SK-N-SH treated with all-trans-retinoic acid at 6 μM for 48 hours (cell line): ENCODE data around the gene STYXL1.

Experiments
- BACH2 ChIP-seq: fragments of 250-450 bp; sonication (Bioruptor Pico); IDR thresholded peaks from 2 replicates; pipeline ENCODE4 v1.9.0; 2021; ENCODE audit warnings: mild to moderate bottlenecking, borderline replicate concordance
- ESRRG ChIP-seq: fragments of 250-450 bp; sonication (Bioruptor Pico); IDR thresholded peaks from 2 replicates; pipeline ENCODE4 v1.6.1; 2021; ENCODE audit warnings: mild to moderate bottlenecking
- OSR1 ChIP-seq: fragments of 250-450 bp; sonication (Bioruptor Pico); IDR thresholded peaks from 2 replicates; pipeline ENCODE4 v1.8.0; 2022; ENCODE audit warnings: moderate library complexity, mild to moderate bottlenecking, inconsistent platforms
- RARB ChIP-seq: fragments of 250-450 bp; sonication (Bioruptor Pico); IDR thresholded peaks from 2 replicates; pipeline ENCODE4 v1.8.0; 2021; ENCODE audit warnings: mild to moderate bottlenecking, moderate library complexity
- ZFP3 ChIP-seq: fragments of 250-450 bp; sonication (Bioruptor Pico); IDR thresholded peaks from 2 replicates; pipeline ENCODE4 v1.5.0; 2020; ENCODE audit warnings: mild to moderate bottlenecking, moderate library complexity
- ZFP30 ChIP-seq: fragments of 450-650 bp; formaldehyde crosslinking; IDR thresholded peaks from 2 replicates; pipeline ENCODE4 v1.5.0; 2022; ENCODE audit warnings: mild to moderate bottlenecking, moderate library complexity
- TF ChIP-seq, protein P1 (sequence below): fragments of 250-450 bp; sonication (Bioruptor Pico); IDR thresholded peaks from 2 replicates; pipeline ENCODE4 v1.5.1; 2020; ENCODE audit warnings: low read depth, mild to moderate bottlenecking, moderate library complexity

DNA sequence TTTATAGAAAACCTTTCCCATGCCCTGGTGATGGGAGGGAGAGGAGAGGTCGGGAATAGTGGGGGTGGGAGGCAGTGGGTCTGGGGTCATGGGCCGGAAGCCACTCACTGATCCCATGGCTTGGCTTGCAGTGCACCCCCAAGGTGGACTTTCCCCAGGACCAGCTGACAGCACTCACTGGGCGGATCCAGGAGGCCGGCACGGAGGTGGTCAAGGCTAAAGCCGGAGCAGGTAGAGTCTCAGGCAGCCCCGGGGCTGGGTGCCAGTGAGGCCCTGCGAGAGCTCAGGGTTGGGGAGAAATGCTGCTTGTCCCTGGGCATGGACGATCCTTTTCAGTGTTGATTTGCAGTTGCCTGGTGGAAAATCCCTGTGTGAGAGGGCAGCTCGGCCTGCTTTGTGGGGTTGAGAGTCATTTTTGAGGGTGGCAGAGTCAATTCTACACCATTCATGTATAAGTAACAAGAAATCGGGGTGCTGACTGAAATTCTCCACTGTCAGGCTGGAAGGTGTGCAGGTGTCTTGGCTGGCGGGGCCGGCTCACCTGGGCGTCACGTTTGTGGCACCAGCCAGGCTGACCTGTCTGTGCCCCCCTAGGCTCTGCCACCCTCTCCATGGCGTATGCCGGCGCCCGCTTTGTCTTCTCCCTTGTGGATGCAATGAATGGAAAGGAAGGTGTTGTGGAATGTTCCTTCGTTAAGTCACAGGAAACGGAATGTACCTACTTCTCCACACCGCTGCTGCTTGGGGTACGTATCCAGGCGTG, 16.6 kb upstream of the STYXL1 start:
- TF ChIP-seq RARB (CRISPR knock-in tag): no peak
- TF ChIP-seq ZFP3 (CRISPR knock-in tag): no peak
- no peak for TF ChIP-seq ESRRG (CRISPR knock-in tag)
- no peak for TF ChIP-seq OSR1 (CRISPR knock-in tag)
- TF ChIP-seq ZFP30: no peak
- TF ChIP-seq, protein P1, sequence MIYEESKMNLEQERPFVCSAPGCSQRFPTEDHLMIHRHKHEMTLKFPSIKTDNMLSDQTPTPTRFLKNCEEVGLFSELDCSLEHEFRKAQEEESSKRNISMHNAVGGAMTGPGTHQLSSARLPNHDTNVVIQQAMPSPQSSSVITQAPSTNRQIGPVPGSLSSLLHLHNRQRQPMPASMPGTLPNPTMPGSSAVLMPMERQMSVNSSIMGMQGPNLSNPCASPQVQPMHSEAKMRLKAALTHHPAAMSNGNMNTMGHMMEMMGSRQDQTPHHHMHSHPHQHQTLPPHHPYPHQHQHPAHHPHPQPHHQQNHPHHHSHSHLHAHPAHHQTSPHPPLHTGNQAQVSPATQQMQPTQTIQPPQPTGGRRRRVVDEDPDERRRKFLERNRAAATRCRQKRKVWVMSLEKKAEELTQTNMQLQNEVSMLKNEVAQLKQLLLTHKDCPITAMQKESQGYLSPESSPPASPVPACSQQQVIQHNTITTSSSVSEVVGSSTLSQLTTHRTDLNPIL: no peak
- no peak for TF ChIP-seq BACH2 (CRISPR knock-in tag)
